Spinal cord (tissue), 10 donors: ENCODE measurements around the gene AMBN. TPM values are rescaled to one million over a fixed set of nuclear protein-coding genes. Genes with fewer than 3 reads are reported as not detected.

Source experiments
- DNase-seq, 6 donors: peaks; one replicate each; pipeline versions ENCODE4 v3.0.0 to v3.0.0-alpha.2; 2013 to 2015; ENCODE audit warnings: low spot score in 6 of 6, low read depth in 4 of 6
- H3K27ac ChIP-seq: one replicate; pipeline ENCODE4 v1.5.1; 2013; ENCODE audit warnings: low read depth, low read length, control low read depth
- H3K27me3 ChIP-seq: one replicate; pipeline ENCODE4 v1.6.1; 2013; ENCODE audit warnings: low read length; ENCODE audit not compliant: control insufficient read depth, insufficient read depth
- H3K36me3 ChIP-seq: one replicate; pipeline ENCODE4 v1.6.1; 2013; ENCODE audit warnings: low read length; ENCODE audit not compliant: control insufficient read depth, insufficient read depth
- H3K4me1 ChIP-seq: one replicate; pipeline ENCODE4 v1.6.1; 2013; ENCODE audit warnings: low read length; ENCODE audit not compliant: control insufficient read depth, insufficient read depth
- H3K4me3 ChIP-seq: one replicate; pipeline ENCODE4 v1.5.1; 2013; ENCODE audit warnings: low read depth, low read length, control low read depth
- H3K9me3 ChIP-seq: one replicate; pipeline ENCODE4 v1.6.1; 2013; ENCODE audit warnings: low read length; ENCODE audit not compliant: control insufficient read depth, insufficient read depth
- WGBS: methylation state at CpG from one replicate; pipeline ENCODE4 v1.1.5; 2013; ENCODE audit warnings: missing lambda C conversion rate; ENCODE audit not compliant: insufficient coverage; 5-methylcytosine and 5-hydroxymethylcytosine counted together
- polyA plus RNA-seq, 2 donors: library from polyadenylated mRNA; unstranded; fragments of 120-200 nt; gene quantifications; one replicate each; pipeline ENCODE4 v1.2.1, GENCODE V29; 2013; ENCODE audit not compliant: insufficient read length in 2 of 2
- total RNA-seq, 2 donors: library from RNA; depleted of rRNA in 1 of 2; stranded (reverse); fragments of 120-200 nt in 1 of 2; fragments of >200 nt in 1 of 2; gene quantifications; one replicate each; pipeline versions ENCODE4 v1.2.3 to v1.2.4, GENCODE V29; 2013 to 2014
- donor health status: healthy.

Gene AMBN
- total and polyA plus RNA-seq, 4 donors = not detected

GRCh38 chr4:70577220-70577927 lies 14.7 kb upstream of the AMBN start:
- Histone ChIP-seq H3K36me3 (no peaks in the 10 kb centered on the region), H3K4me3 (no peak overlapping the region), H3K27me3 (no peaks in the 10 kb centered on the region), H3K4me1 (no peaks in the 10 kb centered on the region), H3K27ac (no peak overlapping the region), H3K9me3 (peaks cover 1% of the 10 kb centered on the region)
- no peak for DNase-seq
- WGBS = 63% methylated on average over 5 of the region's 6 CpGs

DNA sequence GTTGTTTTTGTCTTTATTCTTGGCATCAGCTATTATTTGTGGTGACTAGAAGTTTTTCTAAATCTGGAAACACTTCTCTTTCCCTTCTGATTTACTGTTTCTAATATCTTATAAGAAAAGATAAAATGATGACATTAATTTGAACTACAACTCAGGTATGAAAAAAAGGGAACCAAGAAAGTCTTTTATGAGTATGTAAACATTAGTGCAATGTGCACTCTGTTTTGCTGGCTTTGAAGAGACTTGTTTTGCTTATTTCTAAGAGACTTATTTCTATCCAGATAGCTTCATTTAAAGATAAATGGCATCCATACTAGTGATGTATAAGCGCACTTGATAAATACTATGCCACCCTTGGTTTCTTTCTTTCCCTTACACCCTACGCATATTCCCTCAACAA lies 10.1 kb upstream of the AMBN start:
- no peak for DNase-seq
- Histone ChIP-seq H3K27me3 (no peaks in the 10 kb centered on the region), H3K27ac (no peak overlapping the region), H3K36me3 (no peaks in the 10 kb centered on the region), H3K4me3 (no peak overlapping the region), H3K4me1 (no peaks in the 10 kb centered on the region), H3K9me3 (no peaks in the 10 kb centered on the region)
- WGBS = 100% methylated on average over 1 of the region's 2 CpGs

GRCh38 chr4:70583952-70584834 lies 7.9 kb upstream of the AMBN start:
- Histone ChIP-seq H3K9me3 (no peaks in the 10 kb centered on the region), H3K27ac (no peak overlapping the region), H3K27me3 (no peaks in the 10 kb centered on the region), H3K4me3 (no peak overlapping the region), H3K36me3 (no peaks in the 10 kb centered on the region), H3K4me1 (no peaks in the 10 kb centered on the region)
- DNase-seq = no peak
- WGBS = 93% methylated on average over 5 of the region's 9 CpGs

DNA sequence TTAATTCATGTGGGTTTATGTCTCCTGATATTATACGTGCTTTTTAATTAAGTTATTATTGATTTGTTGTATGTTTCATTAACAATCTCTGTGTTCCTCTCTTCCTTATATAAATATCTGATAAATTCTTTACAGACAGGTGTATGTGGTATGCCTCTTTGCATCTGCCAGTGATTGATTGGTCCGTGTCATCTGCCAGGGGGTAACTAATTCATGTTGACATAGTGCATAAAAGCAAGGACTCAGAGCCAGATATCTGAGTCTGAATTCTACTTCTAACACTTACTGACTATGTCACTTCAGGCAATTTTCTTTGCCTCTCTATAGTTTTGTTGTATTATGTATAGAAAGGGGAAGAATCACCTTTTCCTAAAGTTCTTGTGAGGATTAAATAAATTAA lies 5.2 kb upstream of the AMBN start:
- no peaks in the 10 kb centered on the region for H3K27me3 ChIP-seq
- DNase-seq = no peak
- H3K9me3 ChIP-seq = no peaks in the 10 kb centered on the region
- H3K4me3 ChIP-seq = no peak overlapping the region
- no peaks in the 10 kb centered on the region for H3K4me1 ChIP-seq
- WGBS = no CpG with 5 or more reads among the region's 2 CpGs
- no peaks in the 10 kb centered on the region for H3K36me3 ChIP-seq
- no peak overlapping the region for H3K27ac ChIP-seq

- Histone ChIP-seq H3K27me3 (no peaks in the 10 kb centered on the region), H3K4me3 (no peak overlapping the region), H3K36me3 (no peaks in the 10 kb centered on the region), H3K4me1 (no peaks in the 10 kb centered on the region), H3K9me3 (no peaks in the 10 kb centered on the region), H3K27ac (no peak overlapping the region)
- no peak for DNase-seq
These were observed 2.3 kb upstream of the AMBN start for GRCh38 chr4:70589785-70590184.

DNA sequence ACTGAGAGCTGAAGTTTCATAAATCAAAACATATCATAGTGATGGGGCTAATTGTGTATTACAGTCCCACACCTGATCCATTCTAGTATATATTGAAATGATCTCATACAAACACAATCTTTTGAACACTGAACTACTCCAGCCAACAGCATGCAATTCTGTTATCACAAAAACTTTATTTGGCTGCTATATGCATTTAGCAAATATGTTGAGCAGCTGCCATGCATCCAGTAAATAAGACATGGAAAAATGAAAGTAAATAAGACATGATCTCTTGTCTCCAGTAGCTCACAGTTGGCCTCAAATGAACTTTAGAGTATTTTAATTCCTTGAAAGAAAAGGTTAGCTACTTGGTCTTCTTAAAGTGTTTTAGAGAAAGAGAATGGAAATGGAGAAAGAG lies 2.1 kb downstream of the AMBN start:
- DNase-seq = no peak
- Histone ChIP-seq H3K9me3 (no peaks in the 10 kb centered on the region), H3K27ac (no peak overlapping the region), H3K36me3 (no peaks in the 10 kb centered on the region), H3K4me3 (no peak overlapping the region), H3K4me1 (no peaks in the 10 kb centered on the region), H3K27me3 (no peaks in the 10 kb centered on the region)

DNA sequence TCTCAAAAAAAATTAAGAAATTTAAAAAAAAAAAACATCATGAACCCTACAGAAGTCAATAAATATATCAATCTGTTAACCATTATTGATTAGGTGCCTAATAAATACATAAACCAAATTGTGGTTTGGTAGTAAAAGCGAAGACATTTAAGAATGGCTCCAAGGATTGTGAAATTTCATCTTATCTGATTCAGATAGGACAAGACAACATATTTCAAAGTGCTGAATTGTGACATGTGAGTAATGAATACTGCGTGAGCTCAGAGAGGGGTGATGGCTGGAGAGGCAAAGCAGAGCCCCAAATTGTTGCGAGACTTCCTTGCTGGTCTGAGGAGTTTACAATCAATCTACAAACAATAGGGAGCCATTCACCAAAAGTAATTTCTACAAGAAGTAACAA lies 8.2 kb downstream of the AMBN start:
- Histone ChIP-seq H3K9me3 (no peaks in the 10 kb centered on the region), H3K4me3 (no peak overlapping the region), H3K4me1 (no peaks in the 10 kb centered on the region), H3K27me3 (no peaks in the 10 kb centered on the region), H3K27ac (no peak overlapping the region), H3K36me3 (no peaks in the 10 kb centered on the region)
- no CpG with 5 or more reads among the region's 3 CpGs for WGBS
- no peak for DNase-seq

DNA sequence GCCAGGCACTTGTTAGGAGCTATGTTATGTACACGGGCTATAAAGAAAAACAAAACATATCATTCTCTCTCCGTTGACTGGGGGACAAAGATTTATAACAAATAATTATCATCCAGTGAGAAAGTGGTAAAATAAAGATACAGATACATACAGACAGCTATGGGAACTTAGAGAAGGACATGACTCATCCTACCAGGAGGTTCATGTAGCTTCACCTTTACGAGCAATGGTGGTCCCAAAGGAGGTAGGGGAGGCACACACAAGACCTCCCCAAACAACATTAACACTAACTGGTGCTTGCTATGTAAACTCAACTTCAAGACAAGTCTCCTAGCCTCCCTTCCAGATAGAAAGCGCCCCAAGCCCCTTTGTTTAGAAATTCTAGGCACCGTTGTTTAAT lies 8.9 kb downstream of the AMBN start:
- 86% methylated on average over 2 of the region's 5 CpGs for WGBS
- Histone ChIP-seq H3K27me3 (no peaks in the 10 kb centered on the region), H3K27ac (no peak overlapping the region), H3K9me3 (no peaks in the 10 kb centered on the region), H3K36me3 (no peaks in the 10 kb centered on the region), H3K4me1 (no peaks in the 10 kb centered on the region), H3K4me3 (no peak overlapping the region)
- DNase-seq = no peak

DNA sequence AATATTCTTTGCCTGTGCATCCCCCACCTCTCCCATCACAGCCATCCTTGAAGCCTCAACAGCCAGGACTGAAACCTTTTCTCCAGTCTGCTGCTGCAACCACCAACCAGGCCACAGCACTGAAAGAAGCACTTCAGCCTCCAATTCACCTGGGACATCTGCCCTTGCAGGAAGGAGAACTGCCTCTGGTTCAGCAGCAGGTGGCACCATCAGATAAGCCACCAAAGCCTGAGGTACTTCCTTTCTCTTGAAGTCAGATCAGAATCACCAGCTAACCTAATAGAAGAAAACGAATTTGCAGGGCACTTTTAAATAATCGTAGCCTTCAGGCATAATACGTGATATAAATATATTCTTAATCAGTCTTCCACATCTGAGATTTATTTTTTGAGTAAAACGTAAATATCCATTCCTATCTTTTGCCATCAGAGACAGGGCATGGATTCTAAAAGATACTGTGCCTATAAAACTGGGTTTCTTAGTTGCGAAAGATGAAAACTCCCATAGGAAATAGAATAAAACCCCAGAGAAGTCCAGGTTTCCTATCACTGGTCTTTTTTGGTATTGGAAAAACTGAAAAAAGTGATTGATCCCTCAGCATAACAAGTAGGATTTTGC lies 9.5 kb downstream of the AMBN start:
- WGBS = no CpG with 5 or more reads among the region's 5 CpGs
- H3K27me3 ChIP-seq = no peaks in the 10 kb centered on the region
- H3K4me3 ChIP-seq = no peak overlapping the region
- H3K36me3 ChIP-seq = no peaks in the 10 kb centered on the region
- H3K9me3 ChIP-seq = no peaks in the 10 kb centered on the region
- H3K4me1 ChIP-seq = no peaks in the 10 kb centered on the region
- H3K27ac ChIP-seq = no peak overlapping the region
- peak in 2 of 6 donors; percentile 63 to 82 for DNase-seq
